SK-N-SH (cell line): ENCODE data around the gene SV2B. TPM values are rescaled to one million over a fixed set of nuclear protein-coding genes. Genes with fewer than 3 reads are reported as not detected.
A peak's percentile ranks its signal among the peaks of the same experiment; 100 is the strongest.

Source experiments
- CTCF ChIA-PET: fragments of 300-600, 350-600 bp; formaldehyde crosslinking; extraction: SDS; loops from one replicate; lab custom pipeline; 2021; lab: Yijun Ruan, JAX
- POLR2A ChIA-PET: fragments of 350-600 bp; sonication (Branson Sonifier 250); formaldehyde crosslinking; extraction: SDS; loops from one replicate; lab custom pipeline; 2020; ENCODE audit warnings: antibody characterized with exemption, inconsistent platforms; lab: Yijun Ruan, JAX
- DNase-seq: peaks from one replicate; pipeline ENCODE4 v3.0.0; 2012
- H2AFZ ChIP-seq: fragments of 200-600 bp; sonication (generic); 2 replicates; pipeline ENCODE4 v1.8.1; 2016; ENCODE audit warnings: antibody characterized with exemption, mild to moderate bottlenecking, low read depth
- H3F3A ChIP-seq: fragments of 200-600 bp; sonication (generic); replicated peaks from 2 replicates; pipeline ENCODE3; 2016; ENCODE audit warnings: antibody characterized with exemption, mild to moderate bottlenecking; ENCODE audit not compliant: insufficient read depth
- H3K27ac ChIP-seq, 2 experiments: fragments of 200-500 bp in 1 of 2; fragments of 200-600 bp in 1 of 2; sonication (Bioruptor generic) in 1 of 2; sonication (generic), shearing (Covaris generic) in 1 of 2; 2 replicates each; pipeline versions ENCODE4 v1.5.1 to v1.6.1; 2014 to 2016; ENCODE audit warnings: low read depth in 2 of 2, inconsistent platforms in 1 of 2, low read length in 1 of 2, mild to moderate bottlenecking in 1 of 2, mixed read lengths in 1 of 2
- H3K27me3 ChIP-seq: fragments of 200-600 bp; sonication (generic), shearing (Covaris generic); 2 replicates; pipeline ENCODE4 v1.6.1; 2016; ENCODE audit warnings: mixed run types; ENCODE audit not compliant: insufficient read depth
- H3K36me3 ChIP-seq, 2 experiments: fragments of 200-500 bp in 1 of 2; fragments of 200-600 bp in 1 of 2; sonication (Bioruptor generic) in 1 of 2; sonication (generic) in 1 of 2; replicated peaks in 1 of 2; 2 replicates each; pipeline versions ENCODE3 to v1.5.1; 2014 to 2016; ENCODE audit warnings: low read length in 1 of 2, mild to moderate bottlenecking in 1 of 2; ENCODE audit not compliant: insufficient read depth in 2 of 2, control insufficient read depth in 1 of 2
- H3K4me1 ChIP-seq, 2 experiments: fragments of 200-500 bp in 1 of 2; fragments of 200-600 bp in 1 of 2; sonication (Bioruptor generic) in 1 of 2; sonication (generic), shearing (Covaris generic) in 1 of 2; 2 replicates each; pipeline versions ENCODE4 v1.5.1 to v1.6.1; 2014 to 2016; ENCODE audit warnings: low read depth in 1 of 2, low read length in 1 of 2, mixed run types in 1 of 2; ENCODE audit not compliant: insufficient read depth in 2 of 2, control insufficient read depth in 1 of 2
- H3K4me2 ChIP-seq: fragments of 200-600 bp; sonication (generic), shearing (Covaris generic); 2 replicates; pipeline ENCODE4 v1.6.1; 2017; ENCODE audit warnings: mixed run types
- H3K4me3 ChIP-seq, 2 experiments: fragments of 200-500 bp in 1 of 2; fragments of 200-600 bp in 1 of 2; sonication (Bioruptor generic) in 1 of 2; sonication (generic), shearing (Covaris generic) in 1 of 2; 2 replicates each; pipeline versions ENCODE4 v1.5.1 to v1.8.1; 2014 to 2016; ENCODE audit warnings: low read depth in 2 of 2, inconsistent platforms in 1 of 2, low read length in 1 of 2, mild to moderate bottlenecking in 1 of 2, mixed read lengths in 1 of 2, moderate library complexity in 1 of 2
- H3K79me2 ChIP-seq: fragments of 200-600 bp; sonication (generic); 2 replicates; pipeline ENCODE4 v1.8.1; 2017; ENCODE audit warnings: mild to moderate bottlenecking; ENCODE audit not compliant: insufficient read depth
- H3K9ac ChIP-seq: fragments of 200-600 bp; sonication (generic); 2 replicates; pipeline ENCODE4 v1.6.1; 2017; ENCODE audit warnings: mixed run types
- H3K9me2 ChIP-seq: fragments of 200-600 bp; sonication (generic); 2 replicates; pipeline ENCODE4 v1.6.1; 2017; ENCODE audit warnings: mixed run types
- H3K9me3 ChIP-seq: fragments of 200-600 bp; sonication (generic); 2 replicates; pipeline ENCODE4 v1.6.1; 2017; ENCODE audit warnings: mixed run types, mild to moderate bottlenecking, moderate library complexity
- H4K20me1 ChIP-seq: fragments of 200-600 bp; sonication (generic); 2 replicates; pipeline ENCODE4 v1.6.1; 2017; ENCODE audit warnings: mild to moderate bottlenecking, mixed run types; ENCODE audit not compliant: insufficient read depth
- CHD2 ChIP-seq: fragments of 150-350 bp; IDR thresholded peaks from 2 replicates; pipeline ENCODE4 v1.6.1; 2018; ENCODE audit warnings: low read length; ENCODE audit not compliant: partially characterized antibody
- FOSL2 ChIP-seq: IDR thresholded peaks from 2 replicates; pipeline ENCODE4 v1.4.0; 2012; ENCODE audit warnings: low read depth, mild to moderate bottlenecking, moderate library complexity, borderline replicate concordance
- JUND ChIP-seq: IDR thresholded peaks from 2 replicates; pipeline ENCODE4 v1.4.0; 2012
- MEF2A ChIP-seq: IDR thresholded peaks from 2 replicates; pipeline ENCODE4 v1.4.0; 2012; ENCODE audit warnings: low read depth, borderline replicate concordance
- NFIC ChIP-seq: IDR thresholded peaks from 2 replicates; pipeline ENCODE4 v1.4.0; 2012; ENCODE audit warnings: borderline replicate concordance
- SIN3A ChIP-seq: IDR thresholded peaks from 2 replicates; pipeline ENCODE4 v1.6.1; 2012; ENCODE audit warnings: low read depth, mild to moderate bottlenecking, low read length, moderate library complexity, borderline replicate concordance
- TAF1 ChIP-seq: IDR thresholded peaks from 2 replicates; pipeline ENCODE4 v1.6.1; 2012; ENCODE audit warnings: low read depth, mild to moderate bottlenecking, low read length, moderate library complexity, borderline replicate concordance
- TCF12 ChIP-seq: IDR thresholded peaks from 2 replicates; pipeline ENCODE4 v1.4.0; 2012
- YY1 ChIP-seq: IDR thresholded peaks from 2 replicates; pipeline ENCODE4 v1.4.0; 2012; ENCODE audit warnings: low read depth, mild to moderate bottlenecking
- WGBS: methylation state at CpG from one replicate; pipeline ENCODE4 v1.1.6; 2017; ENCODE audit warnings: low lambda C conversion rate; 5-methylcytosine and 5-hydroxymethylcytosine counted together
- polyA plus RNA-seq, 3 experiments: library from polyadenylated mRNA; depleted of rRNA; stranded (reverse); fragments of >200 nt; gene quantifications; 2 replicates each; pipeline ENCODE4 v1.2.3, GENCODE V29; 2012
- TF ChIP-seq, protein P1 (sequence below): IDR thresholded peaks from 2 replicates; pipeline ENCODE4 v1.4.0; 2012; ENCODE audit warnings: low read depth, borderline replicate concordance
- TF ChIP-seq, protein P2 (sequence below): IDR thresholded peaks from 2 replicates; pipeline ENCODE4 v1.6.1; 2012; ENCODE audit warnings: mild to moderate bottlenecking, low read depth, low read length, moderate library complexity
- TF ChIP-seq, protein P3 (sequence below): fragments of 200-600 bp; sonication (generic); IDR thresholded peaks from 2 replicates; pipeline ENCODE4 v1.6.1; 2017; ENCODE audit warnings: antibody characterized with exemption, mild to moderate bottlenecking, moderate library complexity

SV2B gene
- polyA plus RNA-seq, 1 of the 3 experiments (the other 2 are of a cell fraction) = not detected

DNA sequence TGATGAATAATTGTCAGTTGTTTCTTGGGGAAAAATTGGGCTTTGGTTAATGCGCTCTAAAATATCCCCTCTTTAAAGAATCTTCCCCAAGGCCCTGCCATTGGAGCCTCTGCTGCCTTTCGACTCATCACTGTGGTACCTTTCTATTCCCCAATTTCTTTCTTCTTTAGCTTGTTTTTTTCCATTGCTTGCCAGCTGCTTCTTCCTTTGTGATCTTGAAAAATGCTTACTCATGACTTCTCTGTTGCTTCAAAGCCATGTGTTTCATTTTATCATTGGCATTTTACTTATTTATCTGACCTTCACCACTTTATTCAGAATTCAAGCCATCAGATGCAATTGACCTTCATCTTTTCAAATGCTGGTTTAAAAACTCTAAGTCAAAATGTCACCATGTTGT is 84.4 kb downstream of the SV2B start:
- Histone ChIP-seq H3K36me3 (no peaks in the 10 kb centered on the region), H3K4me2 (no peak overlapping the region), H4K20me1 (no peaks in the 10 kb centered on the region), H3F3A (no peaks in the 10 kb centered on the region), H3K4me1 (no peaks in the 10 kb centered on the region), H2AFZ (no peak overlapping the region), H3K79me2 (no peaks in the 10 kb centered on the region), H3K9ac (no peak overlapping the region), H3K9me2 (no peaks in the 10 kb centered on the region), H3K27ac (no peak overlapping the region), H3K4me3 (no peak overlapping the region), H3K9me3 (no peaks in the 10 kb centered on the region), H3K27me3 (no peaks in the 10 kb centered on the region)
- no peak for DNase-seq
- CTCF ChIA-PET = no interaction called here
- TF ChIP-seq CHD2 (no peak), TCF12 (no peak), FOSL2 (no peak), MEF2A (no peak), JUND (no peak), NFIC (no peak), YY1 (no peak), SIN3A (no peak), TAF1 (no peak)
- TF ChIP-seq, protein P1, sequence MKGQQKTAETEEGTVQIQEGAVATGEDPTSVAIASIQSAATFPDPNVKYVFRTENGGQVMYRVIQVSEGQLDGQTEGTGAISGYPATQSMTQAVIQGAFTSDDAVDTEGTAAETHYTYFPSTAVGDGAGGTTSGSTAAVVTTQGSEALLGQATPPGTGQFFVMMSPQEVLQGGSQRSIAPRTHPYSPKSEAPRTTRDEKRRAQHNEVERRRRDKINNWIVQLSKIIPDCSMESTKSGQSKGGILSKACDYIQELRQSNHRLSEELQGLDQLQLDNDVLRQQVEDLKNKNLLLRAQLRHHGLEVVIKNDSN = no peak
- TF ChIP-seq, protein P2, sequence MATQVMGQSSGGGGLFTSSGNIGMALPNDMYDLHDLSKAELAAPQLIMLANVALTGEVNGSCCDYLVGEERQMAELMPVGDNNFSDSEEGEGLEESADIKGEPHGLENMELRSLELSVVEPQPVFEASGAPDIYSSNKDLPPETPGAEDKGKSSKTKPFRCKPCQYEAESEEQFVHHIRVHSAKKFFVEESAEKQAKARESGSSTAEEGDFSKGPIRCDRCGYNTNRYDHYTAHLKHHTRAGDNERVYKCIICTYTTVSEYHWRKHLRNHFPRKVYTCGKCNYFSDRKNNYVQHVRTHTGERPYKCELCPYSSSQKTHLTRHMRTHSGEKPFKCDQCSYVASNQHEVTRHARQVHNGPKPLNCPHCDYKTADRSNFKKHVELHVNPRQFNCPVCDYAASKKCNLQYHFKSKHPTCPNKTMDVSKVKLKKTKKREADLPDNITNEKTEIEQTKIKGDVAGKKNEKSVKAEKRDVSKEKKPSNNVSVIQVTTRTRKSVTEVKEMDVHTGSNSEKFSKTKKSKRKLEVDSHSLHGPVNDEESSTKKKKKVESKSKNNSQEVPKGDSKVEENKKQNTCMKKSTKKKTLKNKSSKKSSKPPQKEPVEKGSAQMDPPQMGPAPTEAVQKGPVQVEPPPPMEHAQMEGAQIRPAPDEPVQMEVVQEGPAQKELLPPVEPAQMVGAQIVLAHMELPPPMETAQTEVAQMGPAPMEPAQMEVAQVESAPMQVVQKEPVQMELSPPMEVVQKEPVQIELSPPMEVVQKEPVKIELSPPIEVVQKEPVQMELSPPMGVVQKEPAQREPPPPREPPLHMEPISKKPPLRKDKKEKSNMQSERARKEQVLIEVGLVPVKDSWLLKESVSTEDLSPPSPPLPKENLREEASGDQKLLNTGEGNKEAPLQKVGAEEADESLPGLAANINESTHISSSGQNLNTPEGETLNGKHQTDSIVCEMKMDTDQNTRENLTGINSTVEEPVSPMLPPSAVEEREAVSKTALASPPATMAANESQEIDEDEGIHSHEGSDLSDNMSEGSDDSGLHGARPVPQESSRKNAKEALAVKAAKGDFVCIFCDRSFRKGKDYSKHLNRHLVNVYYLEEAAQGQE = no peak
- 16% methylated on average over 2 of the region's 2 CpGs for WGBS
- POLR2A ChIA-PET = no interaction called here

DNA sequence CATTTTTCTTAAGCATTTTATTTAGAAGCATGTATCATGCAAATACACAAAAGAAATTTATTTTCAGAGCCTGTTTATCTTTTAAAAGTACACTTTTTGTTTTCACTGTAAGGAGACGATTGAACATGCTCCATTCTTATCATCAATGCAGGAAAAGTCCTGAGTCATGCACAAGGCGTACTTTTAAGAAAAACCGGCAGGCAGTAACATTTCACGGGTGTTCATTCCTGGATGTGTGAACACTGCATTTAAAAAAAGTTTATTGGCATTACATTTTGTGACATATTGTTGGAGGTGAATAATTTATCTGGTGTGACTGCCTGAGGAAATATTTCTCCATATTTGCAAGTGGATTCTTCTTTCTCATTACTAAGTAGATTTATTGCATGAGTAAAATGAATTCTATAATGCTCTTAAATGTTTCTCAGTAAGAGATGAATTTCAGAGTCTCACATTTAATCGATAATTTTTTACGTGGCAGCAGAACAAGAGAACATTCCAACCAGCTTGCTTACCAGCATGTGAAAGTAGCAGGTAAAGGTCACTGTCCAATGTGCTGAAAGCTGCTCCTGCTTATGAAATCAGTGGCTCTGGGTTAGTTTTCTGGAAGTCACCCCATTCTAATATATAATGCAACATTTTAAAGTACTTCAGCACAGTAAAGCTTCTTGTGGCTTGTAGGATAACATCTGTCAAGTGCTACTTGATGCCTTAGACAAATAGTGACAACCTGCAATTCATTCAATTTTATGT is 87.0 kb downstream of the SV2B start:
- H3K36me3 ChIP-seq = no peaks in the 10 kb centered on the region
- no peak for DNase-seq
- no peaks in the 10 kb centered on the region for H3K27me3 ChIP-seq
- no peaks in the 10 kb centered on the region for H3K79me2 ChIP-seq
- no peaks in the 10 kb centered on the region for H3K9me2 ChIP-seq
- no peaks in the 10 kb centered on the region for H3F3A ChIP-seq
- CTCF ChIA-PET = no interaction called here
- no peak overlapping the region for H2AFZ ChIP-seq
- WGBS = 40% methylated on average over 6 of the region's 6 CpGs
- H3K4me1 ChIP-seq = no peaks in the 10 kb centered on the region
- no peaks in the 10 kb centered on the region for H3K9me3 ChIP-seq
- no peak overlapping the region for H3K27ac ChIP-seq
- no peaks in the 10 kb centered on the region for H4K20me1 ChIP-seq
- TF ChIP-seq, protein P2 = peak; percentile 94
- TF ChIP-seq, protein P3, sequence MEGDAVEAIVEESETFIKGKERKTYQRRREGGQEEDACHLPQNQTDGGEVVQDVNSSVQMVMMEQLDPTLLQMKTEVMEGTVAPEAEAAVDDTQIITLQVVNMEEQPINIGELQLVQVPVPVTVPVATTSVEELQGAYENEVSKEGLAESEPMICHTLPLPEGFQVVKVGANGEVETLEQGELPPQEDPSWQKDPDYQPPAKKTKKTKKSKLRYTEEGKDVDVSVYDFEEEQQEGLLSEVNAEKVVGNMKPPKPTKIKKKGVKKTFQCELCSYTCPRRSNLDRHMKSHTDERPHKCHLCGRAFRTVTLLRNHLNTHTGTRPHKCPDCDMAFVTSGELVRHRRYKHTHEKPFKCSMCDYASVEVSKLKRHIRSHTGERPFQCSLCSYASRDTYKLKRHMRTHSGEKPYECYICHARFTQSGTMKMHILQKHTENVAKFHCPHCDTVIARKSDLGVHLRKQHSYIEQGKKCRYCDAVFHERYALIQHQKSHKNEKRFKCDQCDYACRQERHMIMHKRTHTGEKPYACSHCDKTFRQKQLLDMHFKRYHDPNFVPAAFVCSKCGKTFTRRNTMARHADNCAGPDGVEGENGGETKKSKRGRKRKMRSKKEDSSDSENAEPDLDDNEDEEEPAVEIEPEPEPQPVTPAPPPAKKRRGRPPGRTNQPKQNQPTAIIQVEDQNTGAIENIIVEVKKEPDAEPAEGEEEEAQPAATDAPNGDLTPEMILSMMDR = no peak
- POLR2A ChIA-PET = no interaction called here
- no peak overlapping the region for H3K4me3 ChIP-seq
- no peak overlapping the region for H3K4me2 ChIP-seq
- H3K9ac ChIP-seq = no peak overlapping the region
